Psoas muscle (tissue), 8 donors: Measurements from ENCODE around the gene SYTL4. TPM values are rescaled to one million over a fixed set of nuclear protein-coding genes. Genes with fewer than 3 reads are reported as not detected.
"Not testable (repeated sequence)": the region's sequence is repeated elsewhere in the genome, so short reads cannot be mapped to it uniquely, and the experiment has no call there.

Experiments used
- ATAC-seq, 4 donors: fragments of 200-7000 bp; cut with Tn5 transposase; one replicate each; pipeline ENCODE4 v1.9.1; 2020; ENCODE audit warnings: moderate library complexity in 3 of 4, mild to moderate bottlenecking in 2 of 4
- DNase-seq, 2 donors: peaks; one replicate each; pipeline ENCODE4 v3.0.0-alpha.2; 2020
- H3K27ac ChIP-seq: fragments of 200-600 bp; one replicate; pipeline ENCODE4 v1.8.0; 2022
- H3K27me3 ChIP-seq, 3 donors: fragments of 200-600 bp in 1 of 3; one replicate each; pipeline versions ENCODE4 v1.6.1 to v1.8.0; 2013 to 2022; ENCODE audit warnings: low read length in 2 of 3, mild to moderate bottlenecking in 2 of 3, moderate library complexity in 1 of 3; ENCODE audit not compliant: insufficient read depth in 3 of 3
- H3K36me3 ChIP-seq, 2 donors: fragments of 200-600 bp in 1 of 2; one replicate each; pipeline versions ENCODE4 v1.6.1 to v1.8.0; 2013 to 2022; ENCODE audit warnings: low read depth in 1 of 2, mild to moderate bottlenecking in 1 of 2, moderate library complexity in 1 of 2; ENCODE audit not compliant: insufficient read depth in 1 of 2
- H3K4me1 ChIP-seq: fragments of 200-600 bp; one replicate; pipeline ENCODE4 v1.8.0; 2022
- H3K4me3 ChIP-seq: fragments of 200-600 bp; one replicate; pipeline ENCODE4 v1.8.0; 2022; ENCODE audit warnings: mild to moderate bottlenecking
- H3K9me3 ChIP-seq: fragments of 200-600 bp; one replicate; pipeline ENCODE4 v1.8.0; 2022
- CTCF ChIP-seq: fragments of 200-600 bp; IDR thresholded peaks from one replicate; pipeline ENCODE4 v1.8.0; 2022; ENCODE audit warnings: antibody characterized with exemption
- WGBS, 3 donors: extraction: QIAGEN DNeasy Blood & Tissue Kit; methylation state at CpG; one replicate each; pipeline versions ENCODE4 v1.1.6 to v1.1.7; 2013; 5-methylcytosine and 5-hydroxymethylcytosine counted together
- intact Hi-C, 2 donors: fragments of 100-400 bp; cut with DNase I; formaldehyde crosslinking; loops; one replicate each; pipeline versions ENCODE4 v1.11.0 to v1.14.2; 2022
- polyA plus RNA-seq, 3 donors: library from polyadenylated mRNA; stranded (reverse); fragments of 200-250 nt; gene quantifications; one replicate each; pipeline ENCODE4 v1.2.3, GENCODE V29; 2013
- total RNA-seq, 4 donors: library from RNA; stranded (reverse); fragmentation: NEBNext Ultra II Directional in 2 of 4; extraction: Animal tissue kit (Norgen Biotek cat#: 25700) in 2 of 4; gene quantifications; one replicate each; pipeline versions ENCODE4 v1.2.1 to v1.2.4, GENCODE V29; 2021 to 2023
- donor health status: healthy with polysubstance abuse.
- donor health status: DM: no; HTN: no; CAD: no; lungs with moderate emphysema.
- donor health status: Bipolar disorder and iron deficiency.
- donor health status: healthy.
- donor health status: DM: yes; HTN: yes; CAD: no.
- donor health status: DM: no; HTN: no; CAD: no.
- donor health status: DM: no; HTN: no; CAD: no.
- donor health status: DM: yes; HTN: yes; CAD: no.

Gene SYTL4
- total and polyA plus RNA-seq, 7 donors = 1.3 to 2.2 (median 1.6) TPM

- Histone ChIP-seq H3K4me1 (no peaks in the 10 kb centered on the region), H3K27me3 (peaks cover 0 to 31% (median 0%) of the 10 kb centered on the region in 3 donors), H3K9me3 (no peaks in the 10 kb centered on the region), H3K4me3 (no peak overlapping the region), H3K36me3 (no peaks in the 10 kb centered on the region), H3K27ac (no peak overlapping the region)
- DNase-seq (no peak), ATAC-seq (no peak)
- TF ChIP-seq CTCF = no peak
- intact Hi-C loops = no loop called here
- WGBS, 3 donors = 55 to 80% (median 56%) methylated on average over 2 of the region's 2 CpGs
These were observed 11.2 kb upstream of the SYTL4 start for GRCh38 chrX:100743009-100743607.

DNA sequence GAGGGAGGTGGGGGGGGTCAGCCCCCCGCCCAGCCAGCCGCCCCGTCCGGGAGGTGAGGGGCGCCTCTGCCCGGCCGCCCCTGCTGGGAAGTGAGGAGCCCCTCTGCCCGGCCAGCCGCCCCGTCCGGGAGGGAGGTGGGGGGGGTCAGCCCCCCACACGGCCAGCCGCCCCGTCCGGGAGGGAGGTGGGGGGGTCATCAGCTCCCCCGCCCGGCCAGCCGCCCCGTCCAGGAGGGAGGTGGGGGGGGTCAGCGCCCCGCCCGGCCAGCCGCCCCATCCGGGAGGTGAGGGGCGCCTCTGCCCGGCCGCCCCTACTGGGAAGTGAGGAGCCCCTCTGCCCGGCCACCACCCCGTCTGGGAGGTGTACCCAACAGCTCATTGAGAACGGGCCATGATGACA lies 7.9 kb downstream of the SYTL4 start:
- intact Hi-C loops, ATAC-seq, H3K4me1 ChIP-seq, H3K36me3 ChIP-seq, H3K27ac ChIP-seq, DNase-seq, H3K4me3 ChIP-seq, H3K9me3 ChIP-seq: not testable (repeated sequence)
- H3K27me3 ChIP-seq = peaks cover 0 to 15% (median 0%) of the 10 kb centered on the region in 3 donors
- WGBS, 3 donors = 91 to 100% (median 96%) methylated on average over 5 to 20 of the region's 30 CpGs

- no peak for TF ChIP-seq CTCF
- no peaks in the 10 kb centered on the region for H3K9me3 ChIP-seq
- H3K27me3 ChIP-seq = no peaks in the 10 kb centered on the region
- DNase-seq (no peak), ATAC-seq (no peak)
- no peak overlapping the region for H3K4me3 ChIP-seq
- intact Hi-C loops = no loop called here
- no peak overlapping the region for H3K27ac ChIP-seq
- H3K36me3 ChIP-seq = no peaks in the 10 kb centered on the region
- no peaks in the 10 kb centered on the region for H3K4me1 ChIP-seq
These were observed 10.6 kb downstream of the SYTL4 start for GRCh38 chrX:100721328-100721727.

- Histone ChIP-seq H3K4me3 (no peak overlapping the region), H3K27me3 (no peaks in the 10 kb centered on the region), H3K9me3 (no peaks in the 10 kb centered on the region), H3K36me3 (no peaks in the 10 kb centered on the region), H3K27ac (no peak overlapping the region), H3K4me1 (no peaks in the 10 kb centered on the region)
- WGBS, 3 donors = 35 to 55% (median 36%) methylated on average over 2 of the region's 2 CpGs
- DNase-seq (no peak), ATAC-seq (no peak)
- TF ChIP-seq CTCF = no peak
- intact Hi-C loops = no loop called here
These were observed 11.6 kb downstream of the SYTL4 start for GRCh38 chrX:100720301-100720700.

DNA sequence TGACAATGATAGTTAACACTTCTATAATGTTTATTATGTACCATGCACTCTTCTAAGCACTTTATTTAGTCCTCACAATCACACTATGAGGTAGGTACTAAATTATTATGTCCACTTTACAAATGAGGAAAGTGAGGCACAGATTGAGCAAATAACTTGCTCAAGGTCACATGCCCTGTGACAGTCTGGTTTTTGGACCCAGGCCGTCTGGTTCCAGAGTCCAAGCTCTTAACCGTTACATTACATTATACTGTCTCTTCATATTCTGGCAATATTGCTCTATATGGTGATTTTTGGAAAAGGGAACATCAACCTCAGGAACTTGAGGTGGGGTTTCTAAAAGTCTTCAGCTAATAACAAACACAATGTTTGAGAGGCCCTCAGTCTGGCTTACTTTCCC lies 12.8 kb downstream of the SYTL4 start:
- TF ChIP-seq CTCF = no peak
- DNase-seq (no peak), ATAC-seq (no peak)
- intact Hi-C loops = no loop called here
- WGBS, 3 donors = 72 to 92% (median 80%) methylated on average over 2 of the region's 2 CpGs
- Histone ChIP-seq H3K27ac (no peak overlapping the region), H3K9me3 (no peaks in the 10 kb centered on the region), H3K36me3 (no peaks in the 10 kb centered on the region), H3K4me3 (no peak overlapping the region), H3K4me1 (no peaks in the 10 kb centered on the region), H3K27me3 (no peaks in the 10 kb centered on the region)
